K562 (cell line): Measurements from ENCODE around the gene CASR. TPM values are rescaled to one million over a fixed set of nuclear protein-coding genes. Genes with fewer than 3 reads are reported as not detected.

Experiments
- ATAC-seq: fragments of 200-7000 bp; cut with Tn5 transposase; 3 replicates; pipeline ENCODE4 v1.9.1; 2020; ENCODE audit warnings: moderate library complexity
- BruUV-seq: library from RNA; stranded (reverse); fragments of 400-500 nt; replicated peaks from 2 replicates; lab custom pipeline; 2021; lab: Mats Ljungman, UMichigan
- CTCF ChIA-PET: fragments of 300-600 bp; formaldehyde crosslinking; extraction: SDS; loops from one replicate; lab custom pipeline; 2021; ENCODE audit warnings: low intra/inter-chr PET ratio; lab: Yijun Ruan, JAX
- POLR2A ChIA-PET: fragments of 300-600, 350-650 bp; sonication (Branson Sonifier 250); formaldehyde crosslinking; extraction: SDS; loops from one replicate; lab custom pipeline; 2021; ENCODE audit warnings: antibody characterized with exemption, inconsistent platforms; lab: Yijun Ruan, JAX
- DNase-seq, 4 experiments: peaks; one replicate each; pipeline versions ENCODE4 v3.0.0 to v3.0.0-alpha.2; 2011 to 2018; ENCODE audit warnings: low spot score in 3 of 4, mixed read lengths in 3 of 4; ENCODE audit errors: extremely low read depth in 1 of 4
- FAIRE-seq: peaks from 2 replicates; lab custom pipeline; 2011; peaks lifted over from hg19 to GRCh38; lab: Jason Lieb, UNC
- H2AFZ ChIP-seq: 2 replicates; pipeline ENCODE4 v1.6.0; 2011; ENCODE audit warnings: low read depth, low read length, control low read depth, inconsistent platforms
- H3K27ac ChIP-seq: fragments of 200-600 bp; 3 replicates; pipeline ENCODE4 v1.8.0; 2011; ENCODE audit warnings: low read depth, mild to moderate bottlenecking, control low read depth, inconsistent platforms, low read length, moderate library complexity, mixed read lengths; ENCODE audit errors: extremely low read depth
- H3K27me3 ChIP-seq, 2 experiments: fragments of 300-600 bp in 1 of 2; 2 replicates in 1 of 2; 3 replicates in 1 of 2; pipeline versions ENCODE4 v1.6.0 to v1.8.0; 2011; ENCODE audit warnings: inconsistent platforms in 2 of 2, low read length in 2 of 2, mild to moderate bottlenecking in 1 of 2, mixed read lengths in 1 of 2, moderate library complexity in 1 of 2; ENCODE audit not compliant: control insufficient read depth in 2 of 2, insufficient read depth in 2 of 2
- H3K36me3 ChIP-seq: fragments of 300-600 bp; 3 replicates; pipeline ENCODE4 v1.8.0; 2011; ENCODE audit warnings: mild to moderate bottlenecking, low read length, inconsistent platforms; ENCODE audit not compliant: control insufficient read depth, insufficient read depth
- H3K4me1 ChIP-seq, 2 experiments: fragments of 200-600 bp in 1 of 2; replicated peaks in 1 of 2; 2 replicates in 1 of 2; 3 replicates in 1 of 2; pipeline versions ENCODE4 v1.5.1 to v1.8.0; 2011; ENCODE audit warnings: inconsistent platforms in 2 of 2, low read length in 2 of 2, mild to moderate bottlenecking in 1 of 2, mixed read lengths in 1 of 2, moderate library complexity in 1 of 2; ENCODE audit not compliant: control insufficient read depth in 2 of 2, insufficient read depth in 2 of 2
- H3K4me2 ChIP-seq: 2 replicates; pipeline ENCODE4 v1.6.1; 2011; ENCODE audit warnings: low read length, control low read depth, inconsistent platforms, mixed read lengths; ENCODE audit not compliant: insufficient read depth
- H3K4me3 ChIP-seq: fragments of 200-600 bp; sonication (generic), shearing (Covaris generic); 2 replicates; pipeline ENCODE4 v1.5.1; 2016; ENCODE audit warnings: control low read depth, inconsistent platforms
- H3K79me2 ChIP-seq: fragments of 200-600 bp; 3 replicates; pipeline ENCODE4 v1.8.0; 2011; ENCODE audit warnings: low read length, inconsistent platforms; ENCODE audit not compliant: control insufficient read depth, insufficient read depth
- H3K9ac ChIP-seq, 2 experiments: 2 replicates each; pipeline versions ENCODE4 v1.6.0 to v1.6.1; 2011; ENCODE audit warnings: low read depth in 2 of 2, low read length in 2 of 2, control low read depth in 1 of 2, inconsistent platforms in 1 of 2, mild to moderate bottlenecking in 1 of 2, mixed read lengths in 1 of 2; ENCODE audit not compliant: insufficient read depth in 1 of 2
- H3K9me1 ChIP-seq: one replicate; pipeline ENCODE4 v1.6.0; 2011; ENCODE audit warnings: inconsistent platforms, mild to moderate bottlenecking, low read length, moderate library complexity; ENCODE audit not compliant: control insufficient read depth, insufficient read depth
- H3K9me3 ChIP-seq: replicated peaks from 2 replicates; pipeline ENCODE4 v1.5.1; 2011; ENCODE audit warnings: low read depth, low read length, inconsistent platforms; ENCODE audit not compliant: control insufficient read depth, insufficient read depth
- H4K20me1 ChIP-seq: replicated peaks from 2 replicates; pipeline ENCODE4 v1.6.1; 2011; ENCODE audit warnings: low read length, inconsistent platforms, mixed read lengths; ENCODE audit not compliant: control insufficient read depth, insufficient read depth
- BMI1 ChIP-seq: fragments of 150-350 bp; IDR thresholded peaks from 2 replicates; pipeline ENCODE4 v1.6.1; 2014; ENCODE audit warnings: low read length
- CAMTA2 ChIP-seq: fragments of 250-450 bp; sonication (Bioruptor Pico); conservative IDR thresholded peaks from 2 replicates; pipeline ENCODE4 v1.5.1; 2022
- CTCF ChIP-seq, 3 experiments: IDR thresholded peaks in 2 of 3; conservative IDR thresholded peaks in 1 of 3; 2 replicates each; pipeline ENCODE4 v1.5.1; 2011 to 2012; ENCODE audit warnings: low read length in 3 of 3, mild to moderate bottlenecking in 3 of 3, control low read depth in 2 of 3, improper control_type of control experiment in 1 of 3, inconsistent platforms in 1 of 3, low read depth in 1 of 3, mixed read lengths in 1 of 3, moderate library complexity in 1 of 3; ENCODE audit not compliant: insufficient read depth in 2 of 3
- SRF ChIP-seq, 2 experiments: fragments of 250-450, 450-650 bp in 1 of 2; sonication (Bioruptor Pico) in 1 of 2; sonication (generic) in 1 of 2; formaldehyde crosslinking; IDR thresholded peaks; 2 replicates each; pipeline versions ENCODE4 v1.5.0 to v1.5.1; 2020 to 2022; ENCODE audit warnings: mild to moderate bottlenecking in 1 of 2, missing genetic modification reagents in 1 of 2
- ZNF395 ChIP-seq: fragments of 200-800 bp; sonication (Bioruptor generic); IDR thresholded peaks from 2 replicates; pipeline ENCODE4 v1.6.1; 2017; ENCODE audit warnings: missing genetic modification characterization, missing compliant biosample characterization
- WGBS: fragments of 100-300 bp; shearing (Covaris generic); methylation state at CpG from one replicate; pipeline ENCODE4 v1.1.6; 2016; ENCODE audit warnings: low coverage, mixed read lengths; ENCODE audit not compliant: insufficient coverage; ENCODE audit errors: missing lambda C conversion rate; 5-methylcytosine and 5-hydroxymethylcytosine counted together
- in situ Hi-C: fragments of 300-500 bp; cut with MboI; formaldehyde crosslinking; loops from 4 replicates; pipeline ENCODE4 v1.15.0; 2018; ENCODE audit warnings: inconsistent platforms, mixed read lengths
- intact Hi-C: fragments of 100-400 bp; cut with micrococcal nuclease; formaldehyde crosslinking; loops from 2 replicates; pipeline ENCODE4 v1.14.2; 2022
- polyA plus RNA-seq, 8 experiments: library from polyadenylated mRNA; depleted of rRNA in 4 of 8; stranded (reverse) in 5 of 8; unstranded in 3 of 8; fragments of >200 nt; fragmentation: Nextera tagmentation in 2 of 8; fragmentation: Illumina TruSeq in 1 of 8; extraction: Ambion mirVana in 2 of 8; extraction: Trizol in 1 of 8; gene quantifications; 2 replicates each; pipeline versions ENCODE4 v1.2.1 to v1.2.3, GENCODE V29; 2011 to 2014; ENCODE audit warnings: inconsistent platforms in 1 of 8, missing spikeins in 1 of 8
- total RNA-seq, 7 experiments: library from RNA; depleted of rRNA in 6 of 7; stranded (reverse); fragments of >200 nt in 6 of 7; fragmentation: Illumina TruSeq in 2 of 7; extraction: Trizol in 2 of 7; gene quantifications; 2 replicates each; pipeline versions ENCODE4 v1.2.1 to v1.2.3, GENCODE V29; 2011 to 2021; ENCODE audit warnings: low replicate concordance in 1 of 7
- TF ChIP-seq, protein P1 (sequence below): fragments of 250-450 bp; sonication (Bioruptor Pico); IDR thresholded peaks from 2 replicates; pipeline ENCODE4 v1.8.0; 2022; ENCODE audit warnings: moderate library complexity, mild to moderate bottlenecking, inconsistent platforms
- TF ChIP-seq, protein P2 (sequence below), 2 experiments: fragments of 450-650 bp in 1 of 2; sonication (generic) in 1 of 2; formaldehyde crosslinking; conservative IDR thresholded peaks; 2 replicates each; pipeline versions ENCODE4 v1.4.0 to v1.8.1; 2020 to 2022; ENCODE audit warnings: mild to moderate bottlenecking in 1 of 2, missing genetic modification reagents in 1 of 2

Gene CASR
- total and polyA plus RNA-seq, 9 of the 15 experiments (the other 6 are each of a cell fraction or from before 2014, with no cell fraction given) = not detected

GRCh38 chr3:122186372-122186771 lies 2.9 kb downstream of the CASR start:
- peaks cover 0 to 11% of the 10 kb centered on the region in 2 experiments; a peak in 2 of 5 replicates for H3K27me3 ChIP-seq
- no peak overlapping the region for H3K4me2 ChIP-seq
- H3K4me1 ChIP-seq = peaks cover 0 to 3% of the 10 kb centered on the region in 2 experiments; a peak in 1 of 5 replicates
- ATAC-seq (no peak), DNase-seq (no peak), FAIRE-seq (no peak)
- 3% methylated on average over 2 of the region's 2 CpGs for WGBS
- TF ChIP-seq, protein P1, sequence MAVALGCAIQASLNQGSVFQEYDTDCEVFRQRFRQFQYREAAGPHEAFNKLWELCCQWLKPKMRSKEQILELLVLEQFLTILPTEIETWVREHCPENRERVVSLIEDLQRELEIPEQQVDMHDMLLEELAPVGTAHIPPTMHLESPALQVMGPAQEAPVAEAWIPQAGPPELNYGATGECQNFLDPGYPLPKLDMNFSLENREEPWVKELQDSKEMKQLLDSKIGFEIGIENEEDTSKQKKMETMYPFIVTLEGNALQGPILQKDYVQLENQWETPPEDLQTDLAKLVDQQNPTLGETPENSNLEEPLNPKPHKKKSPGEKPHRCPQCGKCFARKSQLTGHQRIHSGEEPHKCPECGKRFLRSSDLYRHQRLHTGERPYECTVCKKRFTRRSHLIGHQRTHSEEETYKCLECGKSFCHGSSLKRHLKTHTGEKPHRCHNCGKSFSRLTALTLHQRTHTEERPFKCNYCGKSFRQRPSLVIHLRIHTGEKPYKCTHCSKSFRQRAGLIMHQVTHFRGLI (CRISPR knock-in tag) = no peak
- TF ChIP-seq, protein P2, sequence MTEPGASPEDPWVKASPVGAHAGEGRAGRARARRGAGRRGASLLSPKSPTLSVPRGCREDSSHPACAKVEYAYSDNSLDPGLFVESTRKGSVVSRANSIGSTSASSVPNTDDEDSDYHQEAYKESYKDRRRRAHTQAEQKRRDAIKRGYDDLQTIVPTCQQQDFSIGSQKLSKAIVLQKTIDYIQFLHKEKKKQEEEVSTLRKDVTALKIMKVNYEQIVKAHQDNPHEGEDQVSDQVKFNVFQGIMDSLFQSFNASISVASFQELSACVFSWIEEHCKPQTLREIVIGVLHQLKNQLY (CRISPR knock-in tag; conservative IDR thresholded peaks at IDR 0.05) = no peak
- TF ChIP-seq ZNF395 (CRISPR knock-in tag) (no peak), BMI1 (no peak), CAMTA2 (CRISPR knock-in tag) (no peak), SRF (CRISPR knock-in tag; IDR thresholded peaks at IDR 0.05) (no peak), CTCF (IDR thresholded peaks at IDR 0.05 in 2 of 3, conservative IDR thresholded peaks at IDR 0.05 in 1 of 3; ENCODE audit: insufficient read depth in 2 of 3, low read depth in 1 of 3, low read length in 3 of 3) (no peak)
- no peaks in the 10 kb centered on the region for H3K9me3 ChIP-seq
- no TSS peak for BruUV-seq
- no peak overlapping the region for H3K9ac ChIP-seq
- in situ Hi-C loops (no loop called here), intact Hi-C loops (no loop called here)
- H3K27ac ChIP-seq = no peak overlapping the region
- no peaks in the 10 kb centered on the region for H3K79me2 ChIP-seq
- no peak overlapping the region for H2AFZ ChIP-seq
- ChIA-PET POLR2A (no interaction called here), CTCF (no interaction called here)
- H3K4me3 ChIP-seq = no peak overlapping the region
- H4K20me1 ChIP-seq = no peaks in the 10 kb centered on the region
- no peaks in the 10 kb centered on the region for H3K9me1 ChIP-seq
- no peaks in the 10 kb centered on the region for H3K36me3 ChIP-seq
